ENCODE measurements around the gene SLC6A8.
"Not testable (repeated sequence)": the region's sequence is repeated elsewhere in the genome, so short reads cannot be mapped to it uniquely, and the experiment has no call there.

SLC6A8 gene

GRCh38 chrX:153745067-153745433, 57.3 kb downstream of the SLC6A8 start:
- in situ Hi-C loops (cut with MboI; ENCODE audit: low sequenced_read_pairs) = not testable (repeated sequence)

Data from hTERT RPE-1 (cell line).